Gastroesophageal sphincter (tissue), 4 donors: ENCODE measurements around the gene TBC1D10B. TPM values are rescaled to one million over a fixed set of nuclear protein-coding genes. Genes with fewer than 3 reads are reported as not detected.
A peak's percentile ranks its signal among the peaks of the same experiment; 100 is the strongest.

Source experiments
- ATAC-seq: fragments of 150-250 bp; one replicate; pipeline ENCODE4 v1.9.1; 2016; ENCODE audit warnings: mild to moderate bottlenecking, moderate library complexity
- H3K27ac ChIP-seq, 4 donors: fragments of 200-600 bp; sonication (generic) in 3 of 4; 1 replicate in 3 of 4; 2 replicates in 1 of 4; pipeline ENCODE4 v1.5.1; 2016 to 2019
- H3K27me3 ChIP-seq: fragments of 200-600 bp; sonication (generic); one replicate; pipeline ENCODE4 v1.5.1; 2019
- H3K36me3 ChIP-seq, 2 donors: fragments of 200-600 bp; sonication (generic); one replicate each; pipeline ENCODE4 v1.5.1; 2019; ENCODE audit warnings: control low read depth in 1 of 2
- H3K4me1 ChIP-seq, 3 donors: fragments of 200-600 bp; sonication (generic); 1 replicate in 2 of 3; 2 replicates in 1 of 3; pipeline ENCODE4 v1.5.1; 2016 to 2019; ENCODE audit warnings: control low read depth in 2 of 3
- H3K4me3 ChIP-seq, 2 donors: fragments of 200-600 bp; sonication (generic); one replicate each; pipeline ENCODE4 v1.5.1; 2019; ENCODE audit warnings: mild to moderate bottlenecking in 1 of 2, moderate library complexity in 1 of 2
- H3K9me3 ChIP-seq, 3 donors: fragments of 200-600 bp; sonication (generic); one replicate each; pipeline ENCODE4 v1.5.1; 2017 to 2019; ENCODE audit warnings: control low read depth in 2 of 3
- CTCF ChIP-seq, 4 experiments: fragments of 200-600 bp in 2 of 4; fragments of 450-650 bp in 2 of 4; sonication (generic) in 1 of 4; IDR thresholded peaks; one replicate each; pipeline ENCODE4 v1.5.1; 2017 to 2019; ENCODE audit warnings: antibody characterized with exemption in 4 of 4, mild to moderate bottlenecking in 2 of 4, moderate library complexity in 2 of 4
- EP300 ChIP-seq: sonication (generic); formaldehyde crosslinking; IDR thresholded peaks from one replicate; pipeline ENCODE4 v1.6.1; 2017; ENCODE audit warnings: antibody characterized with exemption, mild to moderate bottlenecking
- POLR2A ChIP-seq, 2 donors: fragments of 450-650 bp; IDR thresholded peaks; one replicate each; pipeline ENCODE4 v1.6.1; 2017; ENCODE audit warnings: antibody characterized with exemption in 2 of 2, mild to moderate bottlenecking in 2 of 2, moderate library complexity in 1 of 2
- POLR2AphosphoS5 ChIP-seq: sonication (generic); formaldehyde crosslinking; IDR thresholded peaks from one replicate; pipeline ENCODE4 v1.6.1; 2017; ENCODE audit warnings: antibody characterized with exemption
- WGBS, 2 donors: methylation state at CpG; one replicate each; pipeline ENCODE4 v1.1.5; 2018; ENCODE audit warnings: low coverage in 1 of 2; 5-methylcytosine and 5-hydroxymethylcytosine counted together
- total RNA-seq, 4 donors: library from RNA; depleted of rRNA; stranded (reverse); fragments of >200 nt; gene quantifications; one replicate each; pipeline ENCODE4 v1.1.0, GENCODE V29; 2016

Gene TBC1D10B
- total RNA-seq, 4 donors from 2014 or later = 17.1 to 40.9 (median 20.4) TPM

- WGBS, 2 donors = 60 to 64% methylated on average over 1 to 10 of the region's 37 CpGs
- Histone ChIP-seq H3K4me3 (no peak overlapping the region), H3K9me3 (no peaks in the 10 kb centered on the region), H3K27me3 (no peaks in the 10 kb centered on the region), H3K27ac (peak overlapping the region in 1 of 4 donors; percentile 94), H3K4me1 (peaks cover 0 to 34% (median 25%) of the 10 kb centered on the region in 3 donors), H3K36me3 (peaks cover 0 to 76% of the 10 kb centered on the region in 2 donors)
- no peak for TF ChIP-seq POLR2AphosphoS5
- no peak for TF ChIP-seq CTCF (IDR thresholded peaks at IDR 0.05)
- no peak for TF ChIP-seq POLR2A (IDR thresholded peaks at IDR 0.05)
- no peak for TF ChIP-seq EP300
- no peak for ATAC-seq
These were observed 12.3 kb downstream of the TBC1D10B start for GRCh38 chr16:30357715-30358576.

DNA sequence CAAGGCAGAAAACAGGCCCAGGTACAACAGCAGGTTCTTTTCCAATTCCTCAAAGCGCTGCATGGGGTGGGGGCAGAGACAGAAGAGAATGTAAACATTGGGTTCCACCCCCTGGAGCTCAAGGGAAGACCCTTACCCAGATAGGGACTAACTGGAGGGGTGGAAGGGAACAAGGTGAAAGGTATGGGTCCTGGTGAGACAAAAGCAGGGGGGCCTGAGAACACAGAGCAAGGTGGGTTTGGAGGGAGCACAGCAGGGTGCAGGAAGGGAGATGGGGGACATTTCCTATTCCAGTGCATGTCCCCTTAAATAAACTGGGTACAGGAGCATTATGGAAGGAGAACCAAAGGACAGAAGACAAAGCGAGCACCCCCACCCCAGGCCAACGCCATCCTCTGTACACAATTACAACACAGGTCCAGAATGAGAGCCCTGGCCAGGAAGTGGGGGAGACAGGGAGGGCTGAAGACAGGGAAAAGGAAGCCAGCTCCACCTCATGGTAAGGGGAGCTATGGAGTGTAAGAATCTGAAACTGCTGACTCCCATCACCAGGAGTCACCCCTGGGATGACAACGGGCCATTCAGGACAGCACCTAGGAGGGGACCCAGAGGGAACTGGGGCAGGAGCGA lies 13.1 kb downstream of the TBC1D10B start:
- 64 to 80% methylated on average over 1 to 2 of the region's 5 CpGs for whole genome bisulfite sequencing, 2 donors
- H3K4me3 ChIP-seq = no peak overlapping the region

DNA sequence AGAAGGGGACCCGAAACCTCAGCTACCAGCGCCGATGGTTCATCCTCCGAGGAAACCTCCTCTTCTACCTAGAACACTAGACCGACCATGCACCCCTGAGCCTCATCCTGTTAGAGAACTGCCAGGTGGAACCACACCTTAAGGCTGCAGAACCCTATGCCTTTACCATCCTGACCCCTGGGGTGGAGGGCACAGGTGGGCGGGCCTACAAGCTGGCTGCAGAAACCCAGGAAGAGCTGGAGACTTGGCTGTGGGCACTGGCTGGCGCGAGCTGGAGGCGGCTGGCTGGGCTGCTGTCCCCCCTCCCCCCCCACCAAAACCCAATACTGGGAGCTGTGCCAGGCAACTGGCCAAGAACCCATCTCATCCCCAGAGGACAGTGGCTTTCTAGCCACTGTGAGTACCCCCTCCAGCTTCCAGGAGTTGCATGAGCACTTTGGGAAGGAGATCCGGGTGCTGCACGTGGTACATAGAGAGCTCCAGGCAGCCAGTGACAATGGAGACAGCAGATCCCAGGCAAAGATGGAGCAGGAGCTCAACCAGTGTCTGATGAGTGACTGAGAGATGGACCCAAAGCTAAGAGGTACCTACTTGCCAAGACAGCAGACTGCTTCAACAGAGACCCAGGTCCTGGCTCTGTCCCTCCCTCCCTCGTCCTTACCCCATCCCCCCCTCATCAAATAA lies 13.8 kb downstream of the TBC1D10B start:
- Histone ChIP-seq H3K36me3 (peaks cover 0 to 76% of the 10 kb centered on the region in 2 donors), H3K27ac (peak overlapping the region in 3 of 4 donors; percentile 87 to 100 (median 94)), H3K4me1 (peaks cover 3 to 49% (median 39%) of the 10 kb centered on the region in 3 donors), H3K4me3 (peak overlapping the region in 1 of 2 donors; percentile 74), H3K27me3 (no peaks in the 10 kb centered on the region), H3K9me3 (no peaks in the 10 kb centered on the region)
- WGBS, 2 donors = 87 to 93% methylated on average over 3 of the region's 12 CpGs
- no peak for TF ChIP-seq EP300
- no peak for TF ChIP-seq CTCF (IDR thresholded peaks at IDR 0.05)
- TF ChIP-seq POLR2AphosphoS5 = no peak
- TF ChIP-seq POLR2A (IDR thresholded peaks at IDR 0.05) = no peak
- ATAC-seq = no peak

More for the DNA sequence above, 13.1 kb downstream of the TBC1D10B start:
- Histone ChIP-seq H3K4me1 (peaks cover 3 to 42% (median 32%) of the 10 kb centered on the region in 3 donors), H3K36me3 (peaks cover 0 to 76% of the 10 kb centered on the region in 2 donors), H3K27me3 (no peaks in the 10 kb centered on the region), H3K27ac (peak overlapping the region in 3 of 4 donors; percentile 87 to 100 (median 94)), H3K9me3 (no peaks in the 10 kb centered on the region)
- TF ChIP-seq POLR2A (IDR thresholded peaks at IDR 0.05) = no peak
- TF ChIP-seq POLR2AphosphoS5 = no peak
- TF ChIP-seq CTCF (IDR thresholded peaks at IDR 0.05) = no peak
- TF ChIP-seq EP300 = no peak
- no peak for ATAC-seq

DNA sequence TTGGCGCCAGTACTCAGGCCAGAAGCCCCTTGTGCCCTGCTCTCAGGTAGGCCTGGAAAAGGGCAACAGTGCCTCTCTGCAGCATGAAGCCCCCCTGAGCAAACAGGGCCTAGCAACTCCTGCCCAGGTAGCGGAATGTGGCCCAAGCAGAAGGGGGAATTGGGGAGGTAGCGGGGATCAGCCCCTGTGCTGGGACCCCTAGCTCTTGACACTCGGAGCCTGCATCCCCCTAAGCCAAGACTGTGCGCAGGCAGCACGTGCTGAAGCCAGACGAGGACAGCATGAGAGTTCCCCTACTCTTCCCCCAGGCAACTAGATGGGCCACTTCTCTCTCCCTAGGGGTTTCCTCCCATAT lies 14.4 kb downstream of the TBC1D10B start:
- H3K4me3 ChIP-seq = peak overlapping the region; percentile 38 to 74
- H3K4me1 ChIP-seq = peaks cover 3 to 54% (median 40%) of the 10 kb centered on the region in 3 donors
- H3K27me3 ChIP-seq = no peaks in the 10 kb centered on the region
- no CpG with 5 or more reads among the region's 7 CpGs for WGBS, 2 donors
- H3K27ac ChIP-seq = peak overlapping the region; percentile 87 to 100 (median 93)
- no peaks in the 10 kb centered on the region for H3K9me3 ChIP-seq
- no peak for ATAC-seq
- peaks cover 0 to 76% of the 10 kb centered on the region in 2 donors for H3K36me3 ChIP-seq
- TF ChIP-seq CTCF (IDR thresholded peaks at IDR 0.05) (no peak), EP300 (no peak), POLR2AphosphoS5 (no peak), POLR2A (IDR thresholded peaks at IDR 0.05) (no peak)
